Heart left ventricle (tissue), 16 donors: ENCODE data around the gene MEGF8. TPM values are rescaled to one million over a fixed set of nuclear protein-coding genes. Genes with fewer than 3 reads are reported as not detected.

Experiments
- ATAC-seq, 4 donors: fragments of 200-7000 bp; cut with Tn5 transposase; one replicate each; pipeline ENCODE4 v1.9.1; 2020 to 2022; ENCODE audit warnings: moderate library complexity in 4 of 4, mild to moderate bottlenecking in 3 of 4, moderate number of reproducible peaks in 1 of 4
- DNase-seq, 5 donors: peaks; one replicate each; pipeline ENCODE4 v3.0.0-alpha.2; 2020
- H3K27ac ChIP-seq, 12 donors: fragments of 200-600 bp; sonication (generic) in 4 of 12; one replicate each; pipeline versions ENCODE4 v1.5.0 to v1.8.0; 2016 to 2022; ENCODE audit warnings: mild to moderate bottlenecking in 2 of 12
- H3K27me3 ChIP-seq, 9 donors: fragments of 200-600 bp; sonication (generic) in 2 of 9; one replicate each; pipeline versions ENCODE4 v1.5.1 to v1.8.0; 2016 to 2022; ENCODE audit warnings: mild to moderate bottlenecking in 3 of 9
- H3K36me3 ChIP-seq, 9 donors: fragments of 200-600 bp; sonication (generic) in 2 of 9; one replicate each; pipeline versions ENCODE4 v1.5.0 to v1.8.0; 2018 to 2022; ENCODE audit warnings: mild to moderate bottlenecking in 2 of 9
- H3K4me1 ChIP-seq, 12 donors: fragments of 200-600 bp; sonication (generic) in 4 of 12; one replicate each; pipeline versions ENCODE4 v1.5.0 to v1.8.0; 2016 to 2022; ENCODE audit warnings: mild to moderate bottlenecking in 3 of 12
- H3K4me3 ChIP-seq, 12 donors: fragments of 200-600 bp; sonication (generic) in 4 of 12; one replicate each; pipeline versions ENCODE4 v1.5.0 to v1.8.0; 2017 to 2022; ENCODE audit warnings: mild to moderate bottlenecking in 9 of 12, moderate library complexity in 4 of 12
- H3K9me3 ChIP-seq, 12 donors: fragments of 200-600 bp; sonication (generic) in 4 of 12; one replicate each; pipeline versions ENCODE4 v1.5.0 to v1.8.0; 2016 to 2022; ENCODE audit warnings: mild to moderate bottlenecking in 1 of 12
- CTCF ChIP-seq, 12 donors: fragments of 200-600 bp; sonication (generic) in 4 of 12; IDR thresholded peaks; one replicate each; pipeline versions ENCODE4 v1.5.0 to v1.8.0; 2018 to 2022; ENCODE audit warnings: antibody characterized with exemption in 12 of 12, mild to moderate bottlenecking in 5 of 12
- POLR2A ChIP-seq, 2 donors: fragments of 450-650 bp; IDR thresholded peaks; one replicate each; pipeline ENCODE4 v1.6.1; 2017; ENCODE audit warnings: antibody characterized with exemption in 2 of 2, mild to moderate bottlenecking in 2 of 2, moderate library complexity in 2 of 2
- WGBS, 4 donors: extraction: QIAGEN DNeasy Blood & Tissue Kit in 2 of 4; methylation state at CpG; one replicate each; pipeline versions ENCODE4 v1.1.5 to v1.1.7; 2013 to 2018; 5-methylcytosine and 5-hydroxymethylcytosine counted together
- intact Hi-C, 10 donors: fragments of 100-400 bp; cut with DNase I; formaldehyde crosslinking; loops; one replicate each; pipeline versions ENCODE4 v1.11.1 to v1.14.2; 2022
- polyA plus RNA-seq, 2 donors: library from polyadenylated mRNA; stranded (reverse); fragments of 200-250 nt; gene quantifications; one replicate each; pipeline ENCODE4 v1.2.3, GENCODE V29; 2013
- total RNA-seq, 9 donors: library from RNA; depleted of rRNA in 2 of 9; stranded (reverse); fragments of >200 nt in 2 of 9; fragmentation: NEBNext Ultra II Directional in 3 of 9; extraction: Animal tissue kit (Norgen Biotek cat#: 25700) in 3 of 9; gene quantifications; one replicate each; pipeline versions ENCODE4 v1.1.0 to v1.2.4, GENCODE V29; 2016 to 2023
- donor health status: ischemic (EF 13 %, LVEDD 7.1; RV severe dilation, severe dysfunction).
- donor health status: healthy with polysubstance abuse.
- donor health status: DM: no; HTN: yes; CAD: no.
- donor health status: DM: no; HTN: no; CAD: no.
- donor health status: ischemic (EF 25% LVEDD 6.9; RV normal size, moderate dysfunction).
- donor health status: ischemic (EF 25% LVEDD 5.7; RV mildly dilated, moderate dysfunction).
- donor health status: healthy.
- donor health status: DM: yes; HTN: yes; CAD: no.
- donor health status: ischemic (EF 35%, LVEDD 5.7; RV mildly dilated, moderate dysfunction).
- donor health status: nonischemic (EF 11% LVEDD 7.7; RV severe dilation, severe dysfunction).
- donor health status: DM: yes; HTN: yes; CAD: no.
- donor health status: PGD.
- donor health status: ischemic (EF 29% LVEDD 5.4; RV normal size, mild dysfunction).
- donor health status: nonischemic (EF 23%, LVEDD 6.1; RV moderate dilation, normal function).

The MEGF8 gene
- total and polyA plus RNA-seq, 11 donors: 22.8 to 50.4 (median 32.8) TPM

GRCh38 chr19:42409477-42409876 is 84.0 kb downstream of the MEGF8 start:
- intact Hi-C loops: no loop called here
- no peaks in the 10 kb centered on the region for H3K9me3 ChIP-seq
- H3K27ac ChIP-seq: peak overlapping the region in 9 of 12 donors; percentile 5 to 79 (median 59)
- DNase-seq (peak; percentile 48 to 81 (median 70)), ATAC-seq (peak; percentile 33 to 68 (median 51))
- H3K36me3 ChIP-seq: peaks cover 0 to 52% (median 23%) of the 10 kb centered on the region in 9 donors
- TF ChIP-seq POLR2A (IDR thresholded peaks at IDR 0.05) (no peak), CTCF (IDR thresholded peaks at IDR 0.05) (no peak)
- H3K4me1 ChIP-seq: peaks cover 4 to 40% (median 22%) of the 10 kb centered on the region in 12 donors
- H3K27me3 ChIP-seq: no peaks in the 10 kb centered on the region
- 31 to 45% (median 40%) methylated on average over 6 of the region's 6 CpGs for WGBS, 4 donors
- no peak overlapping the region for H3K4me3 ChIP-seq

- DNase-seq (peak in 1 of 5 donors; percentile 51), ATAC-seq (no peak)
- WGBS, 4 donors: 93 to 96% (median 96%) methylated on average over 28 to 30 of the region's 30 CpGs
- peaks cover 4 to 40% (median 22%) of the 10 kb centered on the region in 12 donors for H3K4me1 ChIP-seq
- no peaks in the 10 kb centered on the region for H3K9me3 ChIP-seq
- peak overlapping the region in 1 of 12 donors; percentile 79 for H3K27ac ChIP-seq
- intact Hi-C loops: no loop called here
- TF ChIP-seq POLR2A (IDR thresholded peaks at IDR 0.05) (no peak), CTCF (IDR thresholded peaks at IDR 0.05) (no peak)
- no peak overlapping the region for H3K4me3 ChIP-seq
- H3K27me3 ChIP-seq: no peaks in the 10 kb centered on the region
- peaks cover 0 to 52% (median 19%) of the 10 kb centered on the region in 9 donors for H3K36me3 ChIP-seq
Observed at GRCh38 chr19:42410371-42410770, 84.9 kb downstream of the MEGF8 start.

GRCh38 chr19:42411581-42412178 is 86.2 kb downstream of the MEGF8 start:
- Histone ChIP-seq H3K27ac (peak overlapping the region in 3 of 12 donors; percentile 42 to 79 (median 50)), H3K9me3 (no peaks in the 10 kb centered on the region), H3K4me3 (no peak overlapping the region), H3K36me3 (peaks cover 0 to 42% (median 18%) of the 10 kb centered on the region in 9 donors), H3K4me1 (peaks cover 4 to 40% (median 22%) of the 10 kb centered on the region in 12 donors), H3K27me3 (no peaks in the 10 kb centered on the region)
- 92 to 98% (median 96%) methylated on average over 8 of the region's 8 CpGs for WGBS, 4 donors
- intact Hi-C loops: no loop called here
- peak in 1 of 5 donors; percentile 31 for DNase-seq
- TF ChIP-seq CTCF (IDR thresholded peaks at IDR 0.05) (no peak), POLR2A (IDR thresholded peaks at IDR 0.05) (no peak)
- no peak for ATAC-seq

- Histone ChIP-seq H3K4me1 (peaks cover 4 to 40% (median 22%) of the 10 kb centered on the region in 12 donors), H3K9me3 (no peaks in the 10 kb centered on the region), H3K4me3 (no peak overlapping the region), H3K27me3 (no peaks in the 10 kb centered on the region), H3K27ac (peak overlapping the region in 8 of 12 donors; percentile 42 to 76 (median 54)), H3K36me3 (peaks cover 0 to 36% (median 18%) of the 10 kb centered on the region in 9 donors)
- DNase-seq: peak in 1 of 5 donors; percentile 56
- 80 to 85% (median 84%) methylated on average over 7 of the region's 7 CpGs for WGBS, 4 donors
- TF ChIP-seq POLR2A (IDR thresholded peaks at IDR 0.05) (no peak), CTCF (IDR thresholded peaks at IDR 0.05) (no peak)
- intact Hi-C loops: no loop called here
- ATAC-seq: peak in 3 of 4 donors; percentile 11 to 17 (median 15)
Observed at GRCh38 chr19:42412227-42412626, 86.8 kb downstream of the MEGF8 start.
